Lower lobe of right lung (tissue), 2 donors: Measurements from ENCODE around the gene NDNF. TPM values are rescaled to one million over a fixed set of nuclear protein-coding genes. Genes with fewer than 3 reads are reported as not detected.

Source experiments
- ATAC-seq, 2 donors: fragments of 200-7000 bp; cut with Tn5 transposase; one replicate each; pipeline ENCODE4 v1.9.1; 2020 to 2022; ENCODE audit warnings: mild to moderate bottlenecking in 2 of 2, moderate library complexity in 2 of 2
- DNase-seq: peaks from one replicate; pipeline ENCODE4 v3.0.0-alpha.2; 2020
- H3K27ac ChIP-seq: fragments of 200-600 bp; one replicate; pipeline ENCODE4 v1.8.0; 2022
- H3K27me3 ChIP-seq: fragments of 200-600 bp; one replicate; pipeline ENCODE4 v1.8.0; 2022; ENCODE audit warnings: low read depth
- H3K36me3 ChIP-seq: fragments of 200-600 bp; one replicate; pipeline ENCODE4 v1.8.0; 2022; ENCODE audit warnings: mild to moderate bottlenecking
- H3K4me1 ChIP-seq: fragments of 200-600 bp; one replicate; pipeline ENCODE4 v1.8.0; 2022
- H3K4me3 ChIP-seq: fragments of 200-600 bp; one replicate; pipeline ENCODE4 v1.8.0; 2022; ENCODE audit warnings: mild to moderate bottlenecking
- H3K9me3 ChIP-seq: fragments of 200-600 bp; one replicate; pipeline ENCODE4 v1.8.0; 2022
- intact Hi-C: fragments of 100-400 bp; cut with DNase I; formaldehyde crosslinking; loops from one replicate; pipeline ENCODE4 v1.11.0; 2022
- total RNA-seq: library from RNA; stranded (reverse); fragmentation: NEBNext Ultra II Directional; extraction: Animal tissue kit (Norgen Biotek cat#: 25700); gene quantifications from one replicate; pipeline ENCODE4 v1.2.1, GENCODE V29; 2021
- TF ChIP-seq, protein P1 (sequence below): fragments of 200-600 bp; IDR thresholded peaks from one replicate; pipeline ENCODE4 v1.8.0; 2022; ENCODE audit warnings: antibody characterized with exemption, mild to moderate bottlenecking
- donor health status: DM: no; HTN: yes; CAD: no; lungs with severe emphysema.

The NDNF gene
- total RNA-seq, 1 donor from 2014 or later: 108 TPM

GRCh38 chr4:121025540-121025939, 46.8 kb downstream of the NDNF start:
- Histone ChIP-seq H3K9me3 (no peaks in the 10 kb centered on the region), H3K4me3 (no peak overlapping the region), H3K27ac (no peak overlapping the region), H3K36me3 (no peaks in the 10 kb centered on the region), H3K4me1 (no peaks in the 10 kb centered on the region), H3K27me3 (no peaks in the 10 kb centered on the region)
- DNase-seq (no peak), ATAC-seq (no peak)
- intact Hi-C loops: no loop called here
- TF ChIP-seq, protein P1, sequence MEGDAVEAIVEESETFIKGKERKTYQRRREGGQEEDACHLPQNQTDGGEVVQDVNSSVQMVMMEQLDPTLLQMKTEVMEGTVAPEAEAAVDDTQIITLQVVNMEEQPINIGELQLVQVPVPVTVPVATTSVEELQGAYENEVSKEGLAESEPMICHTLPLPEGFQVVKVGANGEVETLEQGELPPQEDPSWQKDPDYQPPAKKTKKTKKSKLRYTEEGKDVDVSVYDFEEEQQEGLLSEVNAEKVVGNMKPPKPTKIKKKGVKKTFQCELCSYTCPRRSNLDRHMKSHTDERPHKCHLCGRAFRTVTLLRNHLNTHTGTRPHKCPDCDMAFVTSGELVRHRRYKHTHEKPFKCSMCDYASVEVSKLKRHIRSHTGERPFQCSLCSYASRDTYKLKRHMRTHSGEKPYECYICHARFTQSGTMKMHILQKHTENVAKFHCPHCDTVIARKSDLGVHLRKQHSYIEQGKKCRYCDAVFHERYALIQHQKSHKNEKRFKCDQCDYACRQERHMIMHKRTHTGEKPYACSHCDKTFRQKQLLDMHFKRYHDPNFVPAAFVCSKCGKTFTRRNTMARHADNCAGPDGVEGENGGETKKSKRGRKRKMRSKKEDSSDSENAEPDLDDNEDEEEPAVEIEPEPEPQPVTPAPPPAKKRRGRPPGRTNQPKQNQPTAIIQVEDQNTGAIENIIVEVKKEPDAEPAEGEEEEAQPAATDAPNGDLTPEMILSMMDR: no peak

GRCh38 chr4:121018543-121018942, 53.8 kb downstream of the NDNF start:
- TF ChIP-seq, protein P1: no peak
- no peak for ATAC-seq
- H3K36me3 ChIP-seq: no peaks in the 10 kb centered on the region
- no peak for DNase-seq
- intact Hi-C loops: no loop called here
- H3K27ac ChIP-seq: no peak overlapping the region
- no peaks in the 10 kb centered on the region for H3K4me1 ChIP-seq
- H3K27me3 ChIP-seq: no peaks in the 10 kb centered on the region
- H3K9me3 ChIP-seq: no peaks in the 10 kb centered on the region
- H3K4me3 ChIP-seq: no peak overlapping the region

- no peak overlapping the region for H3K4me3 ChIP-seq
- DNase-seq: no peak
- ATAC-seq: peak in 1 of 2 donors; percentile 66
- H3K36me3 ChIP-seq: no peaks in the 10 kb centered on the region
- H3K4me1 ChIP-seq: no peaks in the 10 kb centered on the region
- H3K27ac ChIP-seq: no peak overlapping the region
- intact Hi-C loops: no loop called here
- no peaks in the 10 kb centered on the region for H3K9me3 ChIP-seq
- TF ChIP-seq, protein P1: no peak
- no peaks in the 10 kb centered on the region for H3K27me3 ChIP-seq
These were observed 55.7 kb downstream of the NDNF start for GRCh38 chr4:121016611-121017010.

- Histone ChIP-seq H3K27me3 (no peaks in the 10 kb centered on the region), H3K4me3 (no peak overlapping the region), H3K9me3 (no peaks in the 10 kb centered on the region), H3K27ac (no peak overlapping the region), H3K4me1 (no peaks in the 10 kb centered on the region), H3K36me3 (no peaks in the 10 kb centered on the region)
- TF ChIP-seq, protein P1: no peak
- DNase-seq (no peak), ATAC-seq (no peak)
- intact Hi-C loops: no loop called here
These were observed 56.9 kb downstream of the NDNF start for GRCh38 chr4:121015421-121015820.

DNA sequence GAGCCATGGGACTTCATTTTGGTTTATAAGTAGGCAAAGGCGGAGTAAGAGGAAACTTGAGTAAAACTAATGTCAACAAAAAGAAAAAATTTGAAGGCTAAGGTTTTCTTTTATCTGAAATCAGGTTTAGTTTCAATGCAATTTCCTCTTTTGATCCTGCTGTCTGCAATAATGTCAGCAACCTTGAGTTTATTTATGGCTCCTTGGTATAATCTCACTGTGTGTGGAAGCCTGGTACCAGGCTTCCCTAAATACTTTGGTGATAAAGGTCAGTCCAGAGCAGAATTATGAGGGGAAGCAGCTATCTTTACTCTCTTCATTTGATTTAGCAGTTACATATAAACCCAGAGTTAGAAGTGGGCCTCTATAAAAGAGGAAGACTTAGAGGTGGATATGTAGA, 57.8 kb downstream of the NDNF start:
- H3K27me3 ChIP-seq: no peaks in the 10 kb centered on the region
- no peaks in the 10 kb centered on the region for H3K36me3 ChIP-seq
- H3K27ac ChIP-seq: no peak overlapping the region
- no peaks in the 10 kb centered on the region for H3K4me1 ChIP-seq
- DNase-seq (no peak), ATAC-seq (no peak)
- TF ChIP-seq, protein P1: no peak
- no peak overlapping the region for H3K4me3 ChIP-seq
- H3K9me3 ChIP-seq: no peaks in the 10 kb centered on the region
- intact Hi-C loops: no loop called here
